ENCODE data around the gene PALD1.

The PALD1 gene

GRCh38 chr10:70497120-70497545, 18.6 kb downstream of the PALD1 start:
- TF ChIP-seq, protein P1, sequence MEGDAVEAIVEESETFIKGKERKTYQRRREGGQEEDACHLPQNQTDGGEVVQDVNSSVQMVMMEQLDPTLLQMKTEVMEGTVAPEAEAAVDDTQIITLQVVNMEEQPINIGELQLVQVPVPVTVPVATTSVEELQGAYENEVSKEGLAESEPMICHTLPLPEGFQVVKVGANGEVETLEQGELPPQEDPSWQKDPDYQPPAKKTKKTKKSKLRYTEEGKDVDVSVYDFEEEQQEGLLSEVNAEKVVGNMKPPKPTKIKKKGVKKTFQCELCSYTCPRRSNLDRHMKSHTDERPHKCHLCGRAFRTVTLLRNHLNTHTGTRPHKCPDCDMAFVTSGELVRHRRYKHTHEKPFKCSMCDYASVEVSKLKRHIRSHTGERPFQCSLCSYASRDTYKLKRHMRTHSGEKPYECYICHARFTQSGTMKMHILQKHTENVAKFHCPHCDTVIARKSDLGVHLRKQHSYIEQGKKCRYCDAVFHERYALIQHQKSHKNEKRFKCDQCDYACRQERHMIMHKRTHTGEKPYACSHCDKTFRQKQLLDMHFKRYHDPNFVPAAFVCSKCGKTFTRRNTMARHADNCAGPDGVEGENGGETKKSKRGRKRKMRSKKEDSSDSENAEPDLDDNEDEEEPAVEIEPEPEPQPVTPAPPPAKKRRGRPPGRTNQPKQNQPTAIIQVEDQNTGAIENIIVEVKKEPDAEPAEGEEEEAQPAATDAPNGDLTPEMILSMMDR (IDR thresholded peaks at IDR 0.05; ENCODE audit: control insufficient read depth, insufficient read depth, low read depth, low read length, missing control alignments): no peak
- DNase-seq (ENCODE audit: low read depth): no peak
- no peak overlapping the region for H3K4me3 ChIP-seq (ENCODE audit: control insufficient read depth, low read depth, low read length)

- TF ChIP-seq, protein P1 (IDR thresholded peaks at IDR 0.05; ENCODE audit: control insufficient read depth, insufficient read depth, low read depth, low read length, missing control alignments): no peak
- no peak for DNase-seq (ENCODE audit: low read depth)
- H3K4me3 ChIP-seq (ENCODE audit: control insufficient read depth, low read depth, low read length): no peak overlapping the region
Measured at GRCh38 chr10:70498970-70499835, 20.6 kb downstream of the PALD1 start.

GRCh38 chr10:70499836-70500167, 21.2 kb downstream of the PALD1 start:
- TF ChIP-seq, protein P1 (IDR thresholded peaks at IDR 0.05; ENCODE audit: control insufficient read depth, insufficient read depth, low read depth, low read length, missing control alignments): no peak

DNA sequence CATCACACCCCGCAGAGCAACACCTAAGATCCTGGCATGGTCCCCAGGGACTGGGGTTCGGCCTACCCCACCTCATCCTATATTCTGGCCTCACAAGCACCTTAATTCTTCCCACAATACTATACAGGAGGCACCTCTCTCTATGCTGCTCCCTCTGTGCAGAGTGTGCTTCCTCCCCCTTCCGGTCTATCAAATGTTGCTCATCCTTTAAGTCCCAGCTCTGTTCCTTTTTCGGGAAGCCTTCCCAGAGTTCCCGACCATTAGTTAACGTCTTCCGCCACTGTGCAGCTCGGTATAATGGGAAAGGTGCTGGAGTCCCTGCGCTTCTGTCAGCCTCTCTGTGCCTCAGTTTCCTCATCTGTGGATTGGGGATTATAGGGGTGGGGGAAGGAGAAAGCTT, 21.8 kb downstream of the PALD1 start:
- DNase-seq (ENCODE audit: low read depth): no peak
- no peak overlapping the region for H3K4me3 ChIP-seq (ENCODE audit: control insufficient read depth, low read depth, low read length)
- TF ChIP-seq, protein P1 (IDR thresholded peaks at IDR 0.05; ENCODE audit: control insufficient read depth, insufficient read depth, low read depth, low read length, missing control alignments): no peak

More at GRCh38 chr10:70499836-70500167, 21.2 kb downstream of the PALD1 start:
- H3K4me3 ChIP-seq (ENCODE audit: control insufficient read depth, low read depth, low read length): no peak overlapping the region
- DNase-seq (ENCODE audit: low read depth): no peak

DNA sequence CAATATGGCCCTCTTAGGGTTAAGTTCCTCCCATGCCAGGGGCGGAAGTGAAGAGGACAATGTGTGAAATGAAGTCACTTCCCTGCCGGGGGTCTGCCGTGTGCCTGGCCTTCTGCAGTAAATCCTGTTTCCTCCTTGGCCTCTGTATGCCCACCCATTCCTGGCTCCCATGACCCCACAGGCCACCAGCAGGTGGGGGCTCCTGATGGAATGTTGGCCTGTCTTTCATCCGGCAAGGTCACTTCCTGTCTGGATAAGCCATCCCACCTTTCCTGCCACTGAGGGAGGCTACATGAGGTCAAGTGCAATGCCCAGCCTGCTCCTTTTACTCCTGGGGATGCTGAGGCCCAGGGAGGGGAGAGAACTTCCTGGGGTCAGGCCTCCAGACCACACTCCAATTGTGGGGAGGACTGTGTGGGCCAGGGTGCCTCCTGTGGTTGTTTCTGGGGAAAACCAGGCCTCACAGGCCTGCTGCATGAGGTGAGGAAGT, 22.3 kb downstream of the PALD1 start:
- TF ChIP-seq, protein P1 (IDR thresholded peaks at IDR 0.05; ENCODE audit: control insufficient read depth, insufficient read depth, low read depth, low read length, missing control alignments): no peak
- no peak overlapping the region for H3K4me3 ChIP-seq (ENCODE audit: control insufficient read depth, low read depth, low read length)
- DNase-seq (ENCODE audit: low read depth): no peak

DNA sequence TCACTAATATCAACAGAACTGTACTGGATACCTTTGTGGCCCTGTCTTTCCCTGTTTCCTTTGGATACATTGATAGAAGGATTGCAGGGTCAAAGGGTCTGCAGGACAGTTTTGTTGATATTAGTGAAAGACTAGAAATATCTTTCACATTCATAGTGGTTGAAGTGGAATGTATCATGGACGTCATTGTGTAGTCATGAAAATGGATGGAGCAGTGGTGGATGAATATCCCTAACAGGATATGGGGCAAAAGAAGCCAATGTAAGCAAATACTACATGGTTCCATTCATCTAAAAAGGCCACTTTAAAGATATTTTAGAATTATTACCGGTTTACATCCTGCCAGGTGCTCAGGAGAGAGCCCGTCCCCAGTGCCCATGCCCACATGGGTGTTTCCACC, 23.8 kb downstream of the PALD1 start:
- TF ChIP-seq, protein P1 (IDR thresholded peaks at IDR 0.05; ENCODE audit: control insufficient read depth, insufficient read depth, low read depth, low read length, missing control alignments): no peak
- H3K4me3 ChIP-seq (ENCODE audit: control insufficient read depth, low read depth, low read length): no peak overlapping the region
- no peak for DNase-seq (ENCODE audit: low read depth)

All from AG09309 (cell line).